K562 (cell line): Measurements from ENCODE around the gene DOCK1. TPM values are rescaled to one million over a fixed set of nuclear protein-coding genes. Genes with fewer than 3 reads are reported as not detected.

Source experiments
- ATAC-seq: fragments of 200-7000 bp; cut with Tn5 transposase; 3 replicates; pipeline ENCODE4 v1.9.1; 2020; ENCODE audit warnings: moderate library complexity
- BruUV-seq: library from RNA; stranded (reverse); fragments of 400-500 nt; replicated peaks from 2 replicates; lab custom pipeline; 2021; lab: Mats Ljungman, UMichigan
- CTCF ChIA-PET: fragments of 300-600 bp; formaldehyde crosslinking; extraction: SDS; loops from one replicate; lab custom pipeline; 2021; ENCODE audit warnings: low intra/inter-chr PET ratio; lab: Yijun Ruan, JAX
- POLR2A ChIA-PET: fragments of 300-600, 350-650 bp; sonication (Branson Sonifier 250); formaldehyde crosslinking; extraction: SDS; loops from one replicate; lab custom pipeline; 2021; ENCODE audit warnings: antibody characterized with exemption, inconsistent platforms; lab: Yijun Ruan, JAX
- DNase-seq, 4 experiments: peaks; one replicate each; pipeline versions ENCODE4 v3.0.0 to v3.0.0-alpha.2; 2011 to 2018; ENCODE audit warnings: low spot score in 3 of 4, mixed read lengths in 3 of 4; ENCODE audit errors: extremely low read depth in 1 of 4
- FAIRE-seq: peaks from 2 replicates; lab custom pipeline; 2011; peaks lifted over from hg19 to GRCh38; lab: Jason Lieb, UNC
- H2AFZ ChIP-seq: 2 replicates; pipeline ENCODE4 v1.6.0; 2011; ENCODE audit warnings: low read depth, low read length, control low read depth, inconsistent platforms
- H3K27ac ChIP-seq: fragments of 200-600 bp; 3 replicates; pipeline ENCODE4 v1.8.0; 2011; ENCODE audit warnings: low read depth, mild to moderate bottlenecking, control low read depth, inconsistent platforms, low read length, moderate library complexity, mixed read lengths; ENCODE audit errors: extremely low read depth
- H3K27me3 ChIP-seq, 2 experiments: fragments of 300-600 bp in 1 of 2; 2 replicates in 1 of 2; 3 replicates in 1 of 2; pipeline versions ENCODE4 v1.6.0 to v1.8.0; 2011; ENCODE audit warnings: inconsistent platforms in 2 of 2, low read length in 2 of 2, mild to moderate bottlenecking in 1 of 2, mixed read lengths in 1 of 2, moderate library complexity in 1 of 2; ENCODE audit not compliant: control insufficient read depth in 2 of 2, insufficient read depth in 2 of 2
- H3K36me3 ChIP-seq: fragments of 300-600 bp; 3 replicates; pipeline ENCODE4 v1.8.0; 2011; ENCODE audit warnings: mild to moderate bottlenecking, low read length, inconsistent platforms; ENCODE audit not compliant: control insufficient read depth, insufficient read depth
- H3K4me1 ChIP-seq, 2 experiments: fragments of 200-600 bp in 1 of 2; replicated peaks in 1 of 2; 2 replicates in 1 of 2; 3 replicates in 1 of 2; pipeline versions ENCODE4 v1.5.1 to v1.8.0; 2011; ENCODE audit warnings: inconsistent platforms in 2 of 2, low read length in 2 of 2, mild to moderate bottlenecking in 1 of 2, mixed read lengths in 1 of 2, moderate library complexity in 1 of 2; ENCODE audit not compliant: control insufficient read depth in 2 of 2, insufficient read depth in 2 of 2
- H3K4me2 ChIP-seq: 2 replicates; pipeline ENCODE4 v1.6.1; 2011; ENCODE audit warnings: low read length, control low read depth, inconsistent platforms, mixed read lengths; ENCODE audit not compliant: insufficient read depth
- H3K4me3 ChIP-seq: fragments of 200-600 bp; sonication (generic), shearing (Covaris generic); 2 replicates; pipeline ENCODE4 v1.5.1; 2016; ENCODE audit warnings: control low read depth, inconsistent platforms
- H3K79me2 ChIP-seq: fragments of 200-600 bp; 3 replicates; pipeline ENCODE4 v1.8.0; 2011; ENCODE audit warnings: low read length, inconsistent platforms; ENCODE audit not compliant: control insufficient read depth, insufficient read depth
- H3K9ac ChIP-seq, 2 experiments: 2 replicates each; pipeline versions ENCODE4 v1.6.0 to v1.6.1; 2011; ENCODE audit warnings: low read depth in 2 of 2, low read length in 2 of 2, control low read depth in 1 of 2, inconsistent platforms in 1 of 2, mild to moderate bottlenecking in 1 of 2, mixed read lengths in 1 of 2; ENCODE audit not compliant: insufficient read depth in 1 of 2
- H3K9me1 ChIP-seq: one replicate; pipeline ENCODE4 v1.6.0; 2011; ENCODE audit warnings: inconsistent platforms, mild to moderate bottlenecking, low read length, moderate library complexity; ENCODE audit not compliant: control insufficient read depth, insufficient read depth
- H3K9me3 ChIP-seq: replicated peaks from 2 replicates; pipeline ENCODE4 v1.5.1; 2011; ENCODE audit warnings: low read depth, low read length, inconsistent platforms; ENCODE audit not compliant: control insufficient read depth, insufficient read depth
- H4K20me1 ChIP-seq: replicated peaks from 2 replicates; pipeline ENCODE4 v1.6.1; 2011; ENCODE audit warnings: low read length, inconsistent platforms, mixed read lengths; ENCODE audit not compliant: control insufficient read depth, insufficient read depth
- ETV5 ChIP-seq: sonication (generic); formaldehyde crosslinking; IDR thresholded peaks from 2 replicates; pipeline ENCODE4 v1.4.0; 2020; ENCODE audit warnings: low read depth, mild to moderate bottlenecking, missing genetic modification reagents
- RFX5 ChIP-seq: IDR thresholded peaks from 2 replicates; pipeline ENCODE4 v1.6.1; 2011; ENCODE audit warnings: low read depth, mild to moderate bottlenecking, improper control_type of control experiment, low read length
- ZNF282 ChIP-seq: sonication (generic); formaldehyde crosslinking; IDR thresholded peaks from 2 replicates; pipeline ENCODE4 v1.8.1; 2023; ENCODE audit warnings: missing genetic modification reagents
- ZNF445 ChIP-seq: fragments of 250-450 bp; sonication (Bioruptor Pico); IDR thresholded peaks from 2 replicates; pipeline ENCODE4 v1.4.0; 2020; ENCODE audit warnings: low read depth, mild to moderate bottlenecking, moderate library complexity
- WGBS: fragments of 100-300 bp; shearing (Covaris generic); methylation state at CpG from one replicate; pipeline ENCODE4 v1.1.6; 2016; ENCODE audit warnings: low coverage, mixed read lengths; ENCODE audit not compliant: insufficient coverage; ENCODE audit errors: missing lambda C conversion rate; 5-methylcytosine and 5-hydroxymethylcytosine counted together
- in situ Hi-C: fragments of 300-500 bp; cut with MboI; formaldehyde crosslinking; loops from 4 replicates; pipeline ENCODE4 v1.15.0; 2018; ENCODE audit warnings: inconsistent platforms, mixed read lengths
- intact Hi-C: fragments of 100-400 bp; cut with micrococcal nuclease; formaldehyde crosslinking; loops from 2 replicates; pipeline ENCODE4 v1.14.2; 2022
- polyA plus RNA-seq, 8 experiments: library from polyadenylated mRNA; depleted of rRNA in 4 of 8; stranded (reverse) in 5 of 8; unstranded in 3 of 8; fragments of >200 nt; fragmentation: Nextera tagmentation in 2 of 8; fragmentation: Illumina TruSeq in 1 of 8; extraction: Ambion mirVana in 2 of 8; extraction: Trizol in 1 of 8; gene quantifications; 2 replicates each; pipeline versions ENCODE4 v1.2.1 to v1.2.3, GENCODE V29; 2011 to 2014; ENCODE audit warnings: inconsistent platforms in 1 of 8, missing spikeins in 1 of 8
- total RNA-seq, 7 experiments: library from RNA; depleted of rRNA in 6 of 7; stranded (reverse); fragments of >200 nt in 6 of 7; fragmentation: Illumina TruSeq in 2 of 7; extraction: Trizol in 2 of 7; gene quantifications; 2 replicates each; pipeline versions ENCODE4 v1.2.1 to v1.2.3, GENCODE V29; 2011 to 2021; ENCODE audit warnings: low replicate concordance in 1 of 7
- TF ChIP-seq, protein P1 (sequence below): fragments of 450-650 bp; IDR thresholded peaks from 2 replicates; pipeline ENCODE4 v1.6.1; 2017; ENCODE audit warnings: mild to moderate bottlenecking, moderate library complexity

DOCK1 gene
- total and polyA plus RNA-seq, 9 of the 15 experiments (the other 6 are each of a cell fraction or from before 2014, with no cell fraction given) = 0.31 TPM; not detected in 8

DNA sequence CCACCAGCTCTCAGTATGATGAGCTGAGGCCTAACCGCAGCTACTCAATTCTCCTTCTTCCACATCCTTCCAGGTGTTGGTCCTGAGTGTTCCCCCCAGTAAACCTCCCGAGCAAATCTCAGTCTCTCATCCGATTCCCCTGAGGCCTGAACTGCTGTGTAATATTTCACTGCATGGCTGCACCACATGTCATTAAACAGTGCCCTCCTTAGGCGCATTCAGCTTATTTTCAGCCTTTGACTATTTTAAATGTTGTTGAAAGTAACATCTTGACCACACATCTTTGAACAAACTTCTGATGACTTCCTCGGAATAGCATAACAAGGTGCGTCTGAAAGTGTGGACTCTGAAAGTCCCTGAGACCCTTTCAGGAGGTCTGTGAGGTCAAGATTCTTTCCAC is 581.1 kb downstream of the DOCK1 start:
- no peak overlapping the region for H3K27ac ChIP-seq
- no peak overlapping the region for H3K4me2 ChIP-seq
- H3K36me3 ChIP-seq = no peaks in the 10 kb centered on the region
- H3K9me1 ChIP-seq = no peaks in the 10 kb centered on the region
- H3K9me3 ChIP-seq = no peaks in the 10 kb centered on the region
- ATAC-seq = no peak
- H3K79me2 ChIP-seq = no peaks in the 10 kb centered on the region
- ChIA-PET CTCF (no interaction called here), POLR2A (interaction anchor here (1.0 kb wide), 1 partner anchor 11 kb away, joined by 5 read pairs; no protein-coding TSS in a partner anchor)
- in situ Hi-C loops (no loop called here), intact Hi-C loops (no loop called here)
- no peaks in the 10 kb centered on the region for H4K20me1 ChIP-seq
- WGBS = 0% methylated on average over 4 of the region's 6 CpGs
- H3K4me3 ChIP-seq = no peak overlapping the region
- no peak overlapping the region for H2AFZ ChIP-seq
- no peaks in the 10 kb centered on the region for H3K27me3 ChIP-seq
- DNase-seq = no peak
- no peak overlapping the region for H3K9ac ChIP-seq
- no TSS peak for BruUV-seq
- H3K4me1 ChIP-seq = no peaks in the 10 kb centered on the region
- no peak for FAIRE-seq
- TF ChIP-seq ZNF445 (CRISPR knock-in tag) (no peak), ETV5 (CRISPR knock-in tag) (no peak), RFX5 (no peak), ZNF282 (no peak)
- TF ChIP-seq, protein P1, sequence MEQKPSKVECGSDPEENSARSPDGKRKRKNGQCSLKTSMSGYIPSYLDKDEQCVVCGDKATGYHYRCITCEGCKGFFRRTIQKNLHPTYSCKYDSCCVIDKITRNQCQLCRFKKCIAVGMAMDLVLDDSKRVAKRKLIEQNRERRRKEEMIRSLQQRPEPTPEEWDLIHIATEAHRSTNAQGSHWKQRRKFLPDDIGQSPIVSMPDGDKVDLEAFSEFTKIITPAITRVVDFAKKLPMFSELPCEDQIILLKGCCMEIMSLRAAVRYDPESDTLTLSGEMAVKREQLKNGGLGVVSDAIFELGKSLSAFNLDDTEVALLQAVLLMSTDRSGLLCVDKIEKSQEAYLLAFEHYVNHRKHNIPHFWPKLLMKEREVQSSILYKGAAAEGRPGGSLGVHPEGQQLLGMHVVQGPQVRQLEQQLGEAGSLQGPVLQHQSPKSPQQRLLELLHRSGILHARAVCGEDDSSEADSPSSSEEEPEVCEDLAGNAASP = no peak
- TF ChIP-seq, all 486 proteins: peak for 0
